SK-N-SH treated with all-trans-retinoic acid at 6 μM for 48 hours (cell line): ENCODE measurements around the gene G6PC1.
"Not testable (repeated sequence)": the region's sequence is repeated elsewhere in the genome, so short reads cannot be mapped to it uniquely, and the experiment has no call there.

Experiments used
- ATAC-seq: fragments of 200-7000 bp; cut with Tn5 transposase; 3 replicates; pipeline ENCODE4 v1.9.1; 2020; ENCODE audit warnings: mild to moderate bottlenecking, moderate library complexity
- ARNTL ChIP-seq: fragments of 450-650 bp; formaldehyde crosslinking; IDR thresholded peaks from 2 replicates; pipeline ENCODE4 v1.5.0; 2020; ENCODE audit warnings: low read depth, mild to moderate bottlenecking, moderate library complexity, borderline replicate concordance
- BACH2 ChIP-seq: fragments of 250-450 bp; sonication (Bioruptor Pico); IDR thresholded peaks from 2 replicates; pipeline ENCODE4 v1.9.0; 2021; ENCODE audit warnings: mild to moderate bottlenecking, borderline replicate concordance
- CREB5 ChIP-seq: fragments of 250-450 bp; sonication (Bioruptor Pico); IDR thresholded peaks from 2 replicates; pipeline ENCODE4 v1.5.1; 2020; ENCODE audit warnings: low read depth, mild to moderate bottlenecking, moderate library complexity
- CSDC2 ChIP-seq: fragments of 250-450 bp; sonication (Bioruptor Pico); IDR thresholded peaks from 2 replicates; pipeline ENCODE4 v1.5.0; 2020; ENCODE audit warnings: mild to moderate bottlenecking, moderate library complexity
- CSRNP3 ChIP-seq: fragments of 250-450 bp; sonication (Bioruptor Pico); IDR thresholded peaks from 2 replicates; pipeline ENCODE4 v1.5.1; 2021; ENCODE audit warnings: mild to moderate bottlenecking, moderate library complexity
- ESRRG ChIP-seq: fragments of 250-450 bp; sonication (Bioruptor Pico); IDR thresholded peaks from 2 replicates; pipeline ENCODE4 v1.6.1; 2021; ENCODE audit warnings: mild to moderate bottlenecking
- GLIS3 ChIP-seq: fragments of 250-450 bp; sonication (Bioruptor Pico); IDR thresholded peaks from 2 replicates; pipeline ENCODE4 v1.5.0; 2020; ENCODE audit warnings: mild to moderate bottlenecking, moderate library complexity
- ISL1 ChIP-seq: fragments of 250-450 bp; sonication (Bioruptor Pico); IDR thresholded peaks from 2 replicates; pipeline ENCODE4 v2.1.2; 2022; ENCODE audit warnings: mild to moderate bottlenecking, moderate library complexity
- OSR1 ChIP-seq: fragments of 250-450 bp; sonication (Bioruptor Pico); IDR thresholded peaks from 2 replicates; pipeline ENCODE4 v1.8.0; 2022; ENCODE audit warnings: moderate library complexity, mild to moderate bottlenecking, inconsistent platforms
- RARB ChIP-seq: fragments of 250-450 bp; sonication (Bioruptor Pico); IDR thresholded peaks from 2 replicates; pipeline ENCODE4 v1.8.0; 2021; ENCODE audit warnings: mild to moderate bottlenecking, moderate library complexity
- SNAI2 ChIP-seq: fragments of 250-450 bp; sonication (Bioruptor Pico); IDR thresholded peaks from 2 replicates; pipeline ENCODE4 v1.5.0; 2020; ENCODE audit warnings: mild to moderate bottlenecking, moderate library complexity
- TOX ChIP-seq: fragments of 250-450 bp; sonication (Bioruptor Pico); IDR thresholded peaks from 2 replicates; pipeline ENCODE4 v1.8.0; 2021; ENCODE audit warnings: mild to moderate bottlenecking, moderate library complexity, borderline replicate concordance
- ZC3H10 ChIP-seq: fragments of 250-450 bp; sonication (Bioruptor Pico); IDR thresholded peaks from 2 replicates; pipeline ENCODE4 v1.5.1; 2021; ENCODE audit warnings: mild to moderate bottlenecking, moderate library complexity
- ZFP3 ChIP-seq: fragments of 250-450 bp; sonication (Bioruptor Pico); IDR thresholded peaks from 2 replicates; pipeline ENCODE4 v1.5.0; 2020; ENCODE audit warnings: mild to moderate bottlenecking, moderate library complexity
- ZFP30 ChIP-seq: fragments of 450-650 bp; formaldehyde crosslinking; IDR thresholded peaks from 2 replicates; pipeline ENCODE4 v1.5.0; 2022; ENCODE audit warnings: mild to moderate bottlenecking, moderate library complexity
- ZNF565 ChIP-seq: fragments of 450-650 bp; formaldehyde crosslinking; conservative IDR thresholded peaks from 2 replicates; pipeline ENCODE4 v1.5.0; 2020; ENCODE audit warnings: low read depth, mild to moderate bottlenecking, moderate library complexity
- ZNF70 ChIP-seq: fragments of 450-650 bp; formaldehyde crosslinking; IDR thresholded peaks from 2 replicates; pipeline ENCODE4 v1.5.0; 2020; ENCODE audit warnings: mild to moderate bottlenecking, moderate library complexity
- TF ChIP-seq, protein P1 (sequence below): fragments of 250-450 bp; sonication (Bioruptor Pico); IDR thresholded peaks from 2 replicates; pipeline ENCODE4 v1.8.0; 2021; ENCODE audit warnings: low read depth, mild to moderate bottlenecking, moderate library complexity, borderline replicate concordance
- TF ChIP-seq, protein P2 (sequence below): fragments of 250-450 bp; sonication (Bioruptor Pico); IDR thresholded peaks from 2 replicates; pipeline ENCODE4 v1.8.0; 2020; ENCODE audit warnings: mild to moderate bottlenecking, moderate library complexity, borderline replicate concordance
- TF ChIP-seq, protein P3 (sequence below): fragments of 250-450 bp; sonication (Bioruptor Pico); IDR thresholded peaks from 2 replicates; pipeline ENCODE4 v1.5.0; 2020; ENCODE audit warnings: mild to moderate bottlenecking, moderate library complexity

G6PC1 gene

DNA sequence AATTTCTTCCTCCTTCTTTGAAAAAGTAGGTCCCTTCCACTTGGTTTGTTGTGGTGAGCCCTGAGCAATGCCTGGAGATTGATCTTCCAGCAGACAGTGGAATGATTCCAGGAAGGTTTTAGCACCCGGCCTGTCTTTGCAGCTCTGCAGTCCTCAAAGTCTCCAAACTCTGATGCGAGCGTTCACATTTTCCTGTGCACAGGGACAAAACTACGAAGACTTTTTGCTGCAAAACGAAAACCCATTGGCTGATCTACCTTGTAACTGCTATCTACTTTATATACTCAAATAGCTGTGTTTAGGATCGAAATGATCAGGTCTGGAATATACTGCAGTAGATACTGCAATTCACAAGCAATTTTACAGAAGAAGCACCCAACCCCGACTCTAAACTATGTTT, 21.7 kb downstream of the G6PC1 start (continued):
- TF ChIP-seq, protein P1, sequence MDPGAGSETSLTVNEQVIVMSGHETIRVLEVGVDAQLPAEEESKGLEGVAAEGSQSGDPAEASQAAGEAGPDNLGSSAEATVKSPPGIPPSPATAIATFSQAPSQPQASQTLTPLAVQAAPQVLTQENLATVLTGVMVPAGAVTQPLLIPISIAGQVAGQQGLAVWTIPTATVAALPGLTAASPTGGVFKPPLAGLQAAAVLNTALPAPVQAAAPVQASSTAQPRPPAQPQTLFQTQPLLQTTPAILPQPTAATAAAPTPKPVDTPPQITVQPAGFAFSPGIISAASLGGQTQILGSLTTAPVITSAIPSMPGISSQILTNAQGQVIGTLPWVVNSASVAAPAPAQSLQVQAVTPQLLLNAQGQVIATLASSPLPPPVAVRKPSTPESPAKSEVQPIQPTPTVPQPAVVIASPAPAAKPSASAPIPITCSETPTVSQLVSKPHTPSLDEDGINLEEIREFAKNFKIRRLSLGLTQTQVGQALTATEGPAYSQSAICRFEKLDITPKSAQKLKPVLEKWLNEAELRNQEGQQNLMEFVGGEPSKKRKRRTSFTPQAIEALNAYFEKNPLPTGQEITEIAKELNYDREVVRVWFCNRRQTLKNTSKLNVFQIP = no peak

- ATAC-seq = not testable (repeated sequence)
Observed at GRCh38 chr17:42923472-42923871, 22.9 kb downstream of the G6PC1 start.

GRCh38 chr17:42924891-42925290, 24.3 kb downstream of the G6PC1 start:
- TF ChIP-seq ZFP30 = no peak

DNA sequence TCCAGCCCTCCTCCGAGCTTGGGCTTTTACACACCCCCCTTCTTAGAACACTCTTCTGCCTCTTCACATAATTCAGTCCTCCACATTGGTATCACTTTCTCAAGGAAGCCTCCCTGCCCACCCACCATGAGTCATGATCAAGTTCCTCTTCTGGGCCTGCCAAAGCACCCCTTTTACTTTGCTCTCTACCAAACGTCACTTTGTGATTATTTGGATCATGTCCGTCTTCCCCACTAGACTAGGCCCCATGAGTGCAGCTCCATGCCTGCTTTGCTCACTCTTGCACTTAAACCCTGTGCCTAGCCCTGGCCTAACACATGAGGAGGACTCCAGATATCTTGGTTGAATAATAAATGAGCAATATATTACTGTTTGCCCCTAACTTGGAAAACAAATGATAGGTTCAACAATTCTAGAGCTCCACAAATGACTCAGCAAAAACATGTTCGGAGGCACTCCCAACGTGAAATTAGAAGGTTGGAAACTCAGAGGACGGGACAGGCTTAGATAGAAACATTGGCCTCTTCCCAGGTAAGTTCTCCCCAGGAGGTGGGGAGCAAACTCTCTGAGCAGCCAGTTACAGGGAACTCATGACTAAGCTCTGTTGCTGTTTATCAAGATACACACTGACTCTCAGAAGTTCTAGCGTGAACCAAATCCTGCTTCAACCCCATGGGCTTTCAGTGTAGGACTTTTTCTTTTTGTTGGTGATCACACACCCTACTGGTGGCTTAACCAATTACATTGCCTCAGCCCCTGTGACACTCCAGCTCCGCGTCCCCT, 28.3 kb downstream of the G6PC1 start:
- ATAC-seq = peak; percentile 89

More at GRCh38 chr17:42924891-42925290, 24.3 kb downstream of the G6PC1 start:
- no peak for ATAC-seq

DNA sequence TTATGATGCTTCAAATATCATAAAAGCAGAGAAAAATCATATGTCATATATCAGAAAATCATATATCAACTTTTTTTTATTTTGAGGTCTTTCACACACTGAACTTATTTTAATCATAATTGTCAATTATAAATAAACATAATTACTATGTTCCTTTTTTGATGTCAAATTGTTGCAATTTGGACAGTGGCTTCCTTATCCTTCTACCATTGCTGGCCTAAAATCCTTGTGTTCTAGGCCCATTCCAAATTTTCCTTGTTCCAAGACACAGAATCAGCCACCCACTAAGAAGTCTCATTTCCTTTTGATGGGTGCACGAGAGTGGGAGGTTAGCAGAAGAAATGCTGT, 28.9 kb downstream of the G6PC1 start:
- no peak for TF ChIP-seq OSR1
- ATAC-seq = no peak

More for the DNA sequence above, 28.3 kb downstream of the G6PC1 start:
- TF ChIP-seq ZC3H10 (CRISPR knock-in tag) = no peak
- no peak for TF ChIP-seq CSRNP3 (CRISPR knock-in tag)
- TF ChIP-seq CREB5 (CRISPR knock-in tag) = no peak
- TF ChIP-seq GLIS3 (CRISPR knock-in tag) = no peak
- TF ChIP-seq SNAI2 = no peak
- TF ChIP-seq, protein P2, sequence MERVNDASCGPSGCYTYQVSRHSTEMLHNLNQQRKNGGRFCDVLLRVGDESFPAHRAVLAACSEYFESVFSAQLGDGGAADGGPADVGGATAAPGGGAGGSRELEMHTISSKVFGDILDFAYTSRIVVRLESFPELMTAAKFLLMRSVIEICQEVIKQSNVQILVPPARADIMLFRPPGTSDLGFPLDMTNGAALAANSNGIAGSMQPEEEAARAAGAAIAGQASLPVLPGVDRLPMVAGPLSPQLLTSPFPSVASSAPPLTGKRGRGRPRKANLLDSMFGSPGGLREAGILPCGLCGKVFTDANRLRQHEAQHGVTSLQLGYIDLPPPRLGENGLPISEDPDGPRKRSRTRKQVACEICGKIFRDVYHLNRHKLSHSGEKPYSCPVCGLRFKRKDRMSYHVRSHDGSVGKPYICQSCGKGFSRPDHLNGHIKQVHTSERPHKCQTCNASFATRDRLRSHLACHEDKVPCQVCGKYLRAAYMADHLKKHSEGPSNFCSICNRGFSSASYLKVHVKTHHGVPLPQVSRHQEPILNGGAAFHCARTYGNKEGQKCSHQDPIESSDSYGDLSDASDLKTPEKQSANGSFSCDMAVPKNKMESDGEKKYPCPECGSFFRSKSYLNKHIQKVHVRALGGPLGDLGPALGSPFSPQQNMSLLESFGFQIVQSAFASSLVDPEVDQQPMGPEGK = no peak
- no peak for TF ChIP-seq ZNF565 (CRISPR knock-in tag)
- TF ChIP-seq ZFP30 = no peak
- no peak for TF ChIP-seq ZNF70 (CRISPR knock-in tag)
- no peak for TF ChIP-seq CSDC2 (CRISPR knock-in tag)
- no peak for TF ChIP-seq ESRRG
- no peak for TF ChIP-seq BACH2 (CRISPR knock-in tag)
- TF ChIP-seq ZFP3 (CRISPR knock-in tag) = no peak
- no peak for TF ChIP-seq OSR1
- TF ChIP-seq TOX (CRISPR knock-in tag) = no peak

DNA sequence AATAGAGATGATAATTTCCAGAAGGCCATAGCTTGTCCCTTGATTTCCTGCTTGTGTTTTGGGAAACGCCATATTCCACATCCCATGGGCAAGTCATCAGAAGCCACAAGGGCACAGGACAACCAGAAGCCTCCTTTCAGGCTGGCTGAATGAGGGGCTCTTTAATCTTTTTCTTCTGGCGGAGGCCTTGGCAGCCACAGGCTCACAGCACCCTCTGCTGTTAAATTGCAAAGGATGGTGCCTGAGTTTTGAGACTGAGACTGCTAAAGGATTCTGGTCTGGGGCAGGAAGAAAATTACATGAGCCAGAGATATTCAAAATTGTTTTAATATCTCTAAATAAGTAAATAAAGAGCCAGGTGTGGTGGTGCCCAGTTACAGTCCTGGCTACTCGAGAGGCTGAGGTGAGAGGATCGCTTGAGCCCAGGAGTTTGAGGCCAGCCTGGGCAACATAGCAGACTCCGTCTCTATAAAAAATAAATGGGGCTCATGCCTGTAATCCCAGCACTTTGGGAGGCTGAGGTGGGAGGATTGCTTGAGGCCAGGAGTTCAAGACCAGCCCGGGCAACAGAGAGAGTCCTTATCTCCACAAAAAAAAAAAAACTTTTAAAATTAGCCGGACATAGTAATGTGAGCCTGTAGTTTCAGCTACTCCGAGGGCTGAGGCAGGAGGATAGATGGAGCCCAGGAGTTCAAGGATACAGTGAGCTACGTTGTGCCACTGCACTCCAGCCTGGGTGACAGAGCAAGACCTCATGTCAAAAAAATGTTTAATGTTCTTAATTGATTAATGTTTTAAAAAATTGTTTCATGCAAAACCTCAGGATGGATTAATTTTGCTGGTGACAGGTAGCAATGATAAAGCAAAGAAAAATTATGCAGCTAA, 37.4 kb downstream of the G6PC1 start:
- peak; percentile 99 for ATAC-seq
- no peak for TF ChIP-seq ZC3H10 (CRISPR knock-in tag)
- TF ChIP-seq TOX (CRISPR knock-in tag) = no peak
- TF ChIP-seq ARNTL (CRISPR knock-in tag) = no peak
- TF ChIP-seq, protein P3, sequence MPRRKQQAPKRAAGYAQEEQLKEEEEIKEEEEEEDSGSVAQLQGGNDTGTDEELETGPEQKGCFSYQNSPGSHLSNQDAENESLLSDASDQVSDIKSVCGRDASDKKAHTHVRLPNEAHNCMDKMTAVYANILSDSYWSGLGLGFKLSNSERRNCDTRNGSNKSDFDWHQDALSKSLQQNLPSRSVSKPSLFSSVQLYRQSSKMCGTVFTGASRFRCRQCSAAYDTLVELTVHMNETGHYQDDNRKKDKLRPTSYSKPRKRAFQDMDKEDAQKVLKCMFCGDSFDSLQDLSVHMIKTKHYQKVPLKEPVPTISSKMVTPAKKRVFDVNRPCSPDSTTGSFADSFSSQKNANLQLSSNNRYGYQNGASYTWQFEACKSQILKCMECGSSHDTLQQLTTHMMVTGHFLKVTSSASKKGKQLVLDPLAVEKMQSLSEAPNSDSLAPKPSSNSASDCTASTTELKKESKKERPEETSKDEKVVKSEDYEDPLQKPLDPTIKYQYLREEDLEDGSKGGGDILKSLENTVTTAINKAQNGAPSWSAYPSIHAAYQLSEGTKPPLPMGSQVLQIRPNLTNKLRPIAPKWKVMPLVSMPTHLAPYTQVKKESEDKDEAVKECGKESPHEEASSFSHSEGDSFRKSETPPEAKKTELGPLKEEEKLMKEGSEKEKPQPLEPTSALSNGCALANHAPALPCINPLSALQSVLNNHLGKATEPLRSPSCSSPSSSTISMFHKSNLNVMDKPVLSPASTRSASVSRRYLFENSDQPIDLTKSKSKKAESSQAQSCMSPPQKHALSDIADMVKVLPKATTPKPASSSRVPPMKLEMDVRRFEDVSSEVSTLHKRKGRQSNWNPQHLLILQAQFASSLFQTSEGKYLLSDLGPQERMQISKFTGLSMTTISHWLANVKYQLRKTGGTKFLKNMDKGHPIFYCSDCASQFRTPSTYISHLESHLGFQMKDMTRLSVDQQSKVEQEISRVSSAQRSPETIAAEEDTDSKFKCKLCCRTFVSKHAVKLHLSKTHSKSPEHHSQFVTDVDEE (CRISPR knock-in tag) = no peak
- TF ChIP-seq, protein P2 = no peak
- no peak for TF ChIP-seq ISL1 (CRISPR knock-in tag)
- TF ChIP-seq RARB (CRISPR knock-in tag) = no peak
